HEK293T (cell line): ENCODE data around the gene CD27.
A peak's percentile ranks its signal among the peaks of the same experiment; 100 is the strongest.
"Not testable (repeated sequence)": the region's sequence is repeated elsewhere in the genome, so short reads cannot be mapped to it uniquely, and the experiment has no call there.

Experiments
- CTCF ChIA-PET: fragments of 350-600 bp; formaldehyde crosslinking; extraction: SDS; loops from one replicate; lab custom pipeline; 2021; ENCODE audit warnings: antibody characterized with exemption, inconsistent platforms; lab: Yijun Ruan, JAX
- POLR2A ChIA-PET: fragments of 350-600 bp; formaldehyde crosslinking; extraction: SDS; loops from one replicate; lab custom pipeline; 2020; ENCODE audit warnings: antibody characterized with exemption, inconsistent platforms; lab: Yijun Ruan, JAX
- DNase-seq: peaks from one replicate; pipeline ENCODE4 v3.0.0; 2012; ENCODE audit warnings: mixed read lengths; ENCODE audit errors: extremely low spot score
- ARNT ChIP-seq: fragments of 450-650 bp; IDR thresholded peaks from 2 replicates; pipeline ENCODE4 v1.6.1; 2017; ENCODE audit warnings: mild to moderate bottlenecking
- BHLHE40 ChIP-seq: fragments of 450-650 bp; IDR thresholded peaks from 2 replicates; pipeline ENCODE4 v1.6.1; 2016; ENCODE audit warnings: mild to moderate bottlenecking, moderate library complexity, borderline replicate concordance
- CTBP1 ChIP-seq: fragments of 450-650 bp; IDR thresholded peaks from 2 replicates; pipeline ENCODE4 v1.6.1; 2016; ENCODE audit warnings: borderline replicate concordance
- ELF4 ChIP-seq: fragments of 450-650 bp; IDR thresholded peaks from 2 replicates; pipeline ENCODE4 v1.6.1; 2017; ENCODE audit warnings: antibody characterized with exemption
- FOXA1 ChIP-seq: fragments of 450-650 bp; IDR thresholded peaks from 2 replicates; pipeline ENCODE4 v1.6.1; 2016; ENCODE audit warnings: mild to moderate bottlenecking
- FOXK2 ChIP-seq: fragments of 450-650 bp; IDR thresholded peaks from 2 replicates; pipeline ENCODE4 v1.6.1; 2016; ENCODE audit warnings: mild to moderate bottlenecking
- FOXM1 ChIP-seq: fragments of 450-650 bp; IDR thresholded peaks from 2 replicates; pipeline ENCODE4 v1.6.1; 2017; ENCODE audit warnings: mild to moderate bottlenecking, borderline replicate concordance
- HDGF ChIP-seq: fragments of 450-650 bp; IDR thresholded peaks from 2 replicates; pipeline ENCODE4 v1.6.1; 2017; ENCODE audit warnings: antibody characterized with exemption, borderline replicate concordance
- L3MBTL2 ChIP-seq: fragments of 450-650 bp; conservative IDR thresholded peaks from 2 replicates; pipeline ENCODE4 v1.6.1; 2016; ENCODE audit warnings: mild to moderate bottlenecking
- LEF1 ChIP-seq: fragments of 450-650 bp; IDR thresholded peaks from 2 replicates; pipeline ENCODE4 v1.6.1; 2017; ENCODE audit warnings: mild to moderate bottlenecking, borderline replicate concordance
- NFRKB ChIP-seq: fragments of 450-650 bp; IDR thresholded peaks from 2 replicates; pipeline ENCODE4 v1.6.1; 2016; ENCODE audit warnings: mild to moderate bottlenecking, moderate library complexity
- SP1 ChIP-seq: fragments of 450-650 bp; IDR thresholded peaks from 2 replicates; pipeline ENCODE4 v1.6.1; 2017
- SUZ12 ChIP-seq: fragments of 450-650 bp; IDR thresholded peaks from 2 replicates; pipeline ENCODE4 v1.6.1; 2016; ENCODE audit warnings: mild to moderate bottlenecking
- TARDBP ChIP-seq: fragments of 450-650 bp; IDR thresholded peaks from 2 replicates; pipeline ENCODE4 v1.6.1; 2016
- ZNF384 ChIP-seq: fragments of 450-650 bp; IDR thresholded peaks from 2 replicates; pipeline ENCODE4 v1.6.1; 2016
- TF ChIP-seq, protein P1 (sequence below): fragments of 450-650 bp; IDR thresholded peaks from 2 replicates; pipeline ENCODE4 v1.6.1; 2016

Gene CD27

DNA sequence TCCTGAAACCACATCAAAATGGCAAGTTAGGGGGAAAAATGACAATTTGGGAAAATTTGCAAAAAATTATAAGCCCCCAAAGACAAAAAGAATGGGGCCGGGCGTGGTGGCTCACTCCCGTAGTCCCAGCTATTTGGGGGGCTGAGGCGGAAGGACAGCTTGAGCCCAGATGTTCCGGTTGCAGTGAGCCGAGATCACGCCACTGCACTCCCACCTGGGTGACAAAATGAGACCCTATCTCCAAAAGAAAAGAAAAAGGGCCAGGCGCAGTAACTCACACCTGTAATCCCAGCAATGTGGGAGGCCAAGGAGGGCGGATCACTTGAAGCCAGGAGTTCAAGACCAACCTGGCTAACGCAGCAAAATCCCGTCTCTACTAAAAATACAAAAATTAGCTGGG is 27.7 kb downstream of the CD27 start:
- ChIA-PET POLR2A (interaction anchor here (3.5 kb wide), 1 partner anchor 13 kb away, joined by 42 read pairs; no protein-coding TSS in a partner anchor), CTCF (no interaction called here)
- no peak for DNase-seq
- no peak for TF ChIP-seq FOXK2
- no peak for TF ChIP-seq ZNF384
- no peak for TF ChIP-seq SUZ12
- no peak for TF ChIP-seq ARNT
- TF ChIP-seq FOXM1, result no peak
- TF ChIP-seq, protein P1, sequence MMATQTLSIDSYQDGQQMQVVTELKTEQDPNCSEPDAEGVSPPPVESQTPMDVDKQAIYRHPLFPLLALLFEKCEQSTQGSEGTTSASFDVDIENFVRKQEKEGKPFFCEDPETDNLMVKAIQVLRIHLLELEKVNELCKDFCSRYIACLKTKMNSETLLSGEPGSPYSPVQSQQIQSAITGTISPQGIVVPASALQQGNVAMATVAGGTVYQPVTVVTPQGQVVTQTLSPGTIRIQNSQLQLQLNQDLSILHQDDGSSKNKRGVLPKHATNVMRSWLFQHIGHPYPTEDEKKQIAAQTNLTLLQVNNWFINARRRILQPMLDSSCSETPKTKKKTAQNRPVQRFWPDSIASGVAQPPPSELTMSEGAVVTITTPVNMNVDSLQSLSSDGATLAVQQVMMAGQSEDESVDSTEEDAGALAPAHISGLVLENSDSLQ, result no peak
- no peak for TF ChIP-seq SP1
- TF ChIP-seq L3MBTL2, result no peak
- TF ChIP-seq TARDBP, result no peak
- TF ChIP-seq BHLHE40, result no peak

DNA sequence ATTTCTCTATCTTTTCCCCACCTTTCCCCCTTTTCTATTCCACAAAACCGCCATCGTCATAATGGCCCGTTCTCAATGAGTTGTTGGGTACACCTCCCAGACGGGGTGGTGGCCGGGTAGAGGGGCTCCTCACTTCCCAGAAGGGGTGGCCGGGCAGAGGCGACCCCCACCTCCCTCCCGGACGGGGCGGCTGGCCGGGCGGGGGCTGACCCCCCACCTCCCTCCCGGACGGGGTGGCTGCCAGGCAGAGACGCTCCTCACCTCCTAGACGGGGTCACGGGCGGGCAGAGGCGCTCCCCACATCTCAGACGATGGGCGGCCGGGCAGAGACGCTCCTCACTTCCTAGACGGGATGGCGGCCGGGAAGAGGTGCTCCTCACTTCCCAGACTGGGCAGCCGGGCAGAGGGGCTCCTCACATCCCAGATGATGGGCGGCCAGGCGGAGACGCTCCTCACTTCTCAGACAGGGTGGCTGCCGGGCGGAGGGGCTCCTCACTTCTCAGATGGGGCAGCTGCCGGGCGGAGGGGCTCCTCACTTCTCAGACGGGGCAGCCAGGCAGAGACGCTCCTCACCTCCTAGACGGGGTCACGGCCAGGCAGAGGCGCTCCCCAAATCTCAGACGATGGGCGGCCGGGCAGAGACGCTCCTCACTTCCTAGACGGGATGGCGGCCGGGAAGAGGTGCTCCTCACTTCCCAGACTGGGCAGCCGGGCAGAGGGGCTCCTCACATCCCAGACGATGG is 30.6 kb downstream of the CD27 start:
- CTCF ChIA-PET, POLR2A ChIA-PET, DNase-seq: not testable (repeated sequence)

DNA sequence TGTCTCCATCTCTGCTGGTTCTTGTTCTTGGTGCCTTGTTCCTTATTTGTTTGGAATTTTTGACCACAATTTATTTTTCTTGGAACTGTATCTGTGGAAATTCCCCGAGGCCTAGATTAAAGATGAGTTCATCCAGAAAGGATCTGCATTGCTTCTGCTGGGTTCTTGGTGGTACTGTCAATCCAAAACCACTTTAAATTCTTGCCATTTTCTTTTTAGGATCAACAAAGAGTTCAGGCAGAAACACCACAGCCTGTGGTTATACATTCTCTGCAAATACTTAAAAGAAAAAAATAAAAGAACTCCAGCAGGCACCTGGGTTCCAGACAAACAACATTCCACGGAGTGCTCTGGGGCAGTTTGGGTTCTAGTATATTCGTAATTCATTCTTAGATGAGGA is 31.7 kb downstream of the CD27 start:
- CTCF ChIA-PET, result no interaction called here
- no peak for DNase-seq
- no peak for TF ChIP-seq TARDBP
- TF ChIP-seq ARNT, result no peak
- no peak for TF ChIP-seq ELF4
- no peak for TF ChIP-seq SUZ12
- no peak for TF ChIP-seq BHLHE40
- TF ChIP-seq ZNF384, result no peak
- TF ChIP-seq, protein P1, result no peak
- TF ChIP-seq CTBP1, result no peak
- POLR2A ChIA-PET, result no interaction called here

DNA sequence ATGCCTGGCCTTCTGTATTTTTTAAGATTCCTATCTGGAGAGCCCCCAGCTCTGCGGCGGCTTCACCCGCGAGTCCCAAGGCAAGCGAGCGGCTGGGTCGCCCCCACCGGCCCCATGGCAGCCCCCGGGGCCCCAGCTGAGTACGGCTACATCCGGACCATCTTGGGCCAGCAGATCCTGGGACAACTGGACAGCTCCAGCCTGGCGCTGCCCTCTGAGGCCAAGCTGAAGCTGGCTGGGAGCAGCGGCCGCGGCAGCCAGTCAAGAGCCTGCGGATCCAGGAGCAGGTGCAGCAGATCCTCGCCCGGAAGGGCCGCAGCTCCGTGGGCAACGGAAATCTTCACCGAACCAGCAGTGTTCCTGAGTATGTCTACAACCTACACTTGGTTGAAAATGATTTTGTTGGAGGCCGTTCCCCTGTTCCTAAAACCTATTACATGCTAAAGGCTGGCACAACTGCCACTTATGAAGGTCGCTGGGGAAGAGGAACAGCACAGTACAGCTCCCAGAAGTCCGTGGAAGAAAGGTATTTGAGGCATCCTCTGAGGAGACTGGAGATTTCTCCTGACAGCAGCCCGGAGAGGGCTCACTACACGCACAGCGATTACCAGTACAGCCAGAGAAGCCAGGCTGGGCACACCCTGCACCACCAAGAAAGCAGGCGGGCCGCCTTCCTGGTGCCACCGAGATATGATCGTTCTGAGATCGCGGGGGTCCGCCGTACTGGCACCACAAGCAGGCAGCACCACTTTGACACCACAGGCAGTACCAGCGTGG is 33.0 kb downstream of the CD27 start:
- DNase-seq, CTCF ChIA-PET: not testable (repeated sequence)
- POLR2A ChIA-PET, result interaction anchor here (0.8 kb wide), 1 partner anchor 56 kb away, joined by 4 read pairs; the partner anchor contains the start of gene GAPDH

DNA sequence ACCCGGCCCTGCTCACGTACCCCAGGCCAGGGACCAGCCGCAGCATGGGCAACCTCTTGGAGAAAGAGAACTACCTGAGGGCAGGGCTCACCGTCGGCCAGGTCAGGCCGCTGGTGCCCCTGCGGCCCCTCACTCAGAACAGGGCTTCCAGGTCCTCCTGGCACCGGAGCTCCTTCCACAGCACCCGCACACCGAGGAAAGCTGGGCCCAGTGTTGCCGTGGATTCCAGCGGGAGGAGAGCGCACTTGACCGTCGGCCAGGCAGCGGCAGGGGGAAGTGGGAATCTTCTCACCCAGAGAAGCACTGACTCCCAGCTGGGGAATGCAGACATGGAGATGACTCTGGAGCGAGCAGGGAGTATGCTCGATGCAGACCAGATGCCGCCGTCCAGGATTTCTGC is 33.7 kb downstream of the CD27 start:
- POLR2A ChIA-PET, result no interaction called here
- TF ChIP-seq ELF4, result no peak
- no peak for TF ChIP-seq HDGF
- CTCF ChIA-PET, result no interaction called here
- DNase-seq, result no peak

DNA sequence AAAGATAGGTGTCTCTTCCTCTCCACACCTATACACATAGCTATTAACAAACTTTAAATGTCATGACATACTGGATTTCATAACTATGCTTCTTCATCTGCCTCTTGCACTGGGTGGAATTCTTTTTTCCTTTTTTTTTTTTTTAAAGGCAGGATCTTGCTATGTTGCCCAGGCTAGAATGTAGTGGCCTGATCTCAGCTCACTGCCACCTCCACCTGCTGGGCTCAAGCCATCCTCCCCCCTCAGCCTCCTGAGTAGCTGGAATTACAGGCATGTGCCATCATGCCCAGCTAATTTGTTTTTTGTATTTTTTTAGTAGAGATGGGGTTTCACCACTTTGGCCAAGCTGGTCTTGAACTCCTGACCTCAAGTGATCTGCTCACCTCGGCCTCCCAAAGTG is 43.5 kb downstream of the CD27 start:
- POLR2A ChIA-PET, result interaction anchor here (1.0 to 7.5 kb wide), 2 partner anchors 17 to 46 kb away, joined by 5 to 42 read pairs; partner anchors contain the start of genes GAPDH and VAMP1
- no peak for DNase-seq
- TF ChIP-seq ZNF384 (0 out of 2 replicates have a peak, but pooled peaks have one; percentile 9), FOXM1 (no peak)
- CTCF ChIA-PET, result interaction anchor here (1.8 kb wide), 1 partner anchor 49 kb away, joined by 4 read pairs; no protein-coding TSS in a partner anchor

DNA sequence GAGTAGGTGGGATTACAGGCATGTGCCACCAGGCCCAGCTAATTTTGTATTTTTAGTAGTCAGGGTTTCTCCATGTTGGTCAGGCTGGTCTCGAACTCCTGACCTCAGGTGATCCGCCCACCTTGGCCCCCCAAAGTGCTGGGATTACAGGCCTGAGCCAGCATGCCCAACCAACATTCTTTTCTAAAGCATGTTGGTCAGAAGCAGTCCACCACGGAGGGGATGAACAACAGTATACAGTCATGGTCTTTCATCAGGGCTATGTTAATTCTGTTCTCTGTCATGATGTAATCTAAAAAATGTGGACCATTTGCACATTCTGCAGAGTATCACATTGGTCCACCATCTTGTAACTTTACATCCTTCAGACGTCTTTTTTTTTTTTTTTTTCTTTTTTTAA is 44.7 kb downstream of the CD27 start:
- TF ChIP-seq ZNF384 (no peak), HDGF (no peak), LEF1 (no peak), ARNT (no peak), FOXA1 (no peak), FOXM1 (no peak), L3MBTL2 (no peak), NFRKB (no peak), CTBP1 (no peak), ELF4 (no peak), FOXK2 (no peak)
- TF ChIP-seq, protein P1, result no peak
- ChIA-PET POLR2A (interaction anchor here (7.5 kb wide), 1 partner anchor 19 kb away, joined by 42 read pairs; the partner anchor contains the start of gene VAMP1), CTCF (interaction anchor here (1.8 kb wide), 1 partner anchor 48 kb away, joined by 4 read pairs; no protein-coding TSS in a partner anchor)
- DNase-seq, result no peak

DNA sequence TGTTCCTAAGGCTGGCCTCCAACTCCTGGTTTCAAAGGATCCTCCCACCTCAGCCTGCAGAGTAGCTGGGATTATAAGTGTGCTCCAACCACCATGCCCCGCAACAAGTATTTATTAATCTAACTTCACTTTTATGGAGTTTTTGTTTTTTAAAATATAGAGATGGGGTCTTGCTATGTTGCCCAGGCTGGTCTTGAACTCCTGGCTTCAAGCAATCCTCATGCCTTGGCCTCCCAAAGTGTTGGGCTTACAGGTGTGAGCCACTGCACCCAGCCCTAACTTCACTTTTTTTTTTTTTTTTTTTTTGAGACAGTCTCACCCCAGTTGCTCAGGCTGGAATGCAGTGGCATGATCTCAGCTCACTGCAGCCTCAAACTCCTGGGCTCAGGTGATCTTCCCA is 45.9 kb downstream of the CD27 start:
- CTCF ChIA-PET, result not testable (repeated sequence)
- POLR2A ChIA-PET, result interaction anchor here (1.4 to 1.7 kb wide), 3 partner anchors 20 to 44 kb away, joined by 4 to 5 read pairs (median 5); partner anchors contain the start of gene GAPDH

More for the DNA sequence above, 45.9 kb downstream of the CD27 start:
- not testable (repeated sequence) for DNase-seq
